BLaER1 (cell line): ENCODE results near the gene MLH3.

Experiments
- H3K27ac ChIP-seq: shearing (Covaris generic); formaldehyde crosslinking; 2 replicates; pipeline ENCODE4 v1.8.1; 2022
- H3K27me3 ChIP-seq: shearing (Covaris generic); formaldehyde crosslinking; 2 replicates; pipeline ENCODE4 v1.8.1; 2022
- H3K36me3 ChIP-seq: shearing (Covaris generic); formaldehyde crosslinking; 2 replicates; pipeline ENCODE4 v1.8.1; 2022
- H3K4me1 ChIP-seq: shearing (Covaris generic); formaldehyde crosslinking; 2 replicates; pipeline ENCODE4 v1.8.1; 2022
- H3K4me2 ChIP-seq: shearing (Covaris generic); formaldehyde crosslinking; 2 replicates; pipeline ENCODE4 v1.8.1; 2022
- H3K4me3 ChIP-seq: shearing (Covaris generic); formaldehyde crosslinking; 2 replicates; pipeline ENCODE4 v1.8.1; 2022
- H3K9ac ChIP-seq: shearing (Covaris generic); formaldehyde crosslinking; 2 replicates; pipeline ENCODE4 v1.8.1; 2022
- H3K9me3 ChIP-seq: shearing (Covaris generic); formaldehyde crosslinking; 2 replicates; pipeline ENCODE4 v1.8.1; 2022
- H4K20me1 ChIP-seq: shearing (Covaris generic); formaldehyde crosslinking; 2 replicates; pipeline ENCODE4 v1.8.1; 2022
- Cebpa-rat ChIP-seq: shearing (Covaris generic); IDR thresholded peaks from 2 replicates; pipeline ENCODE4 v1.8.1; 2022

Gene MLH3

GRCh38 chr14:75067212-75067611, 15.9 kb upstream of the MLH3 start:
- no peak overlapping the region for H3K4me3 ChIP-seq
- H3K36me3 ChIP-seq, result no peaks in the 10 kb centered on the region
- H3K27me3 ChIP-seq, result peaks cover 28% of the 10 kb centered on the region
- no peak for TF ChIP-seq Cebpa-rat
- no peak overlapping the region for H3K4me2 ChIP-seq
- peaks cover 30% of the 10 kb centered on the region for H3K4me1 ChIP-seq
- no peak overlapping the region for H3K9ac ChIP-seq
- no peak overlapping the region for H3K27ac ChIP-seq
- H3K9me3 ChIP-seq, result no peaks in the 10 kb centered on the region
- no peaks in the 10 kb centered on the region for H4K20me1 ChIP-seq

- Histone ChIP-seq H3K36me3 (no peaks in the 10 kb centered on the region), H4K20me1 (no peaks in the 10 kb centered on the region), H3K9me3 (no peaks in the 10 kb centered on the region), H3K4me1 (peaks cover 30% of the 10 kb centered on the region), H3K27me3 (peaks cover 28% of the 10 kb centered on the region), H3K27ac (no peak overlapping the region), H3K9ac (no peak overlapping the region), H3K4me2 (no peak overlapping the region), H3K4me3 (no peak overlapping the region)
- TF ChIP-seq Cebpa-rat, result no peak
These were observed 15.4 kb upstream of the MLH3 start for GRCh38 chr14:75066691-75067090.

- peak overlapping the region; percentile 93 for H3K4me2 ChIP-seq
- peaks cover 14% of the 10 kb centered on the region for H3K36me3 ChIP-seq
- peaks cover 25% of the 10 kb centered on the region for H3K4me1 ChIP-seq
- H3K9me3 ChIP-seq, result peaks cover 9% of the 10 kb centered on the region
- peaks cover 17% of the 10 kb centered on the region for H3K27me3 ChIP-seq
- TF ChIP-seq Cebpa-rat, result no peak
- H3K27ac ChIP-seq, result no peak overlapping the region
- peak overlapping the region; percentile 82 for H3K9ac ChIP-seq
- H3K4me3 ChIP-seq, result peak overlapping the region; percentile 79
- H4K20me1 ChIP-seq, result no peaks in the 10 kb centered on the region
These were observed 12.9 kb upstream of the MLH3 start for GRCh38 chr14:75064205-75064567.

- Histone ChIP-seq H3K27ac (peak within 1 kb of the TSS; percentile 68), H3K27me3 (peaks cover 12% of the 10 kb centered on the region), H3K9ac (peak within 1 kb of the TSS; percentile 82), H3K4me3 (peak within 1 kb of the TSS; percentile 79), H3K4me2 (peak within 1 kb of the TSS; percentile 93), H3K4me1 (peaks cover 20% of the 10 kb centered on the region), H3K9me3 (peaks cover 9% of the 10 kb centered on the region), H4K20me1 (no peaks in the 10 kb centered on the region), H3K36me3 (peaks cover 19% of the 10 kb centered on the region)
- no peak for TF ChIP-seq Cebpa-rat
These were observed 12.4 kb upstream of the MLH3 start, which contains the start of gene ACYP1 for GRCh38 chr14:75063491-75064204. Gene ACYP1 (minus strand): TSS chr14:75064024. CDS start chr14:75063553, 471 bp downstream.

- peak overlapping the region; percentile 82 for H3K9ac ChIP-seq
- peak overlapping the region; percentile 79 for H3K4me3 ChIP-seq
- peaks cover 16% of the 10 kb centered on the region for H3K4me1 ChIP-seq
- H3K9me3 ChIP-seq, result peaks cover 9% of the 10 kb centered on the region
- H4K20me1 ChIP-seq, result no peaks in the 10 kb centered on the region
- no peak for TF ChIP-seq Cebpa-rat
- peaks cover 5% of the 10 kb centered on the region for H3K27me3 ChIP-seq
- peak overlapping the region; percentile 93 for H3K4me2 ChIP-seq
- no peak overlapping the region for H3K27ac ChIP-seq
- peaks cover 20% of the 10 kb centered on the region for H3K36me3 ChIP-seq
These were observed 11.7 kb upstream of the MLH3 start for GRCh38 chr14:75063013-75063412.

GRCh38 chr14:75060420-75060819, 9.2 kb upstream of the MLH3 start:
- Histone ChIP-seq H3K27ac (no peak overlapping the region), H3K4me3 (no peak overlapping the region), H3K27me3 (no peaks in the 10 kb centered on the region), H3K36me3 (peaks cover 20% of the 10 kb centered on the region), H3K4me1 (peaks cover 16% of the 10 kb centered on the region), H3K4me2 (no peak overlapping the region), H3K9ac (no peak overlapping the region), H3K9me3 (peaks cover 9% of the 10 kb centered on the region), H4K20me1 (no peaks in the 10 kb centered on the region)
- no peak for TF ChIP-seq Cebpa-rat

- TF ChIP-seq Cebpa-rat, result no peak
- no peaks in the 10 kb centered on the region for H3K27me3 ChIP-seq
- H3K4me3 ChIP-seq, result no peak overlapping the region
- H4K20me1 ChIP-seq, result no peaks in the 10 kb centered on the region
- H3K4me2 ChIP-seq, result no peak overlapping the region
- peaks cover 16% of the 10 kb centered on the region for H3K4me1 ChIP-seq
- no peak overlapping the region for H3K27ac ChIP-seq
- peaks cover 9% of the 10 kb centered on the region for H3K9me3 ChIP-seq
- H3K36me3 ChIP-seq, result peaks cover 20% of the 10 kb centered on the region
- no peak overlapping the region for H3K9ac ChIP-seq
These were observed 8.4 kb upstream of the MLH3 start for GRCh38 chr14:75059642-75060041.

GRCh38 chr14:75054421-75054820, 3.2 kb upstream of the MLH3 start:
- no peak overlapping the region for H3K27ac ChIP-seq
- peaks cover 27% of the 10 kb centered on the region for H3K27me3 ChIP-seq
- no peak overlapping the region for H3K4me3 ChIP-seq
- TF ChIP-seq Cebpa-rat, result no peak
- H3K4me2 ChIP-seq, result no peak overlapping the region
- H3K36me3 ChIP-seq, result peaks cover 10% of the 10 kb centered on the region; the same call in 1 of the 2 replicates
- H3K4me1 ChIP-seq, result peaks cover 14% of the 10 kb centered on the region; the same call in 1 of the 2 replicates
- H4K20me1 ChIP-seq, result 0 out of 2 replicates have a peak, but pooled peaks cover under 1% of the 10 kb centered on the region
- H3K9ac ChIP-seq, result no peak overlapping the region
- no peaks in the 10 kb centered on the region; the same call in 1 of the 2 replicates for H3K9me3 ChIP-seq

- H3K27ac ChIP-seq, result no peak overlapping the region
- no peak overlapping the region for H3K4me3 ChIP-seq
- TF ChIP-seq Cebpa-rat, result no peak
- peaks cover 14% of the 10 kb centered on the region; the same call in 1 of the 2 replicates for H3K4me1 ChIP-seq
- H3K9ac ChIP-seq, result no peak overlapping the region
- H3K4me2 ChIP-seq, result no peak overlapping the region
- H3K9me3 ChIP-seq, result no peaks in the 10 kb centered on the region; the same call in 1 of the 2 replicates
- H3K27me3 ChIP-seq, result peaks cover 32% of the 10 kb centered on the region
- H3K36me3 ChIP-seq, result peaks cover 10% of the 10 kb centered on the region; the same call in 1 of the 2 replicates
- H4K20me1 ChIP-seq, result 0 out of 2 replicates have a peak, but pooled peaks cover 6% of the 10 kb centered on the region
These were observed 2.4 kb upstream of the MLH3 start for GRCh38 chr14:75053396-75054291.

- peaks cover 14% of the 10 kb centered on the region; the same call in 1 of the 2 replicates for H3K4me1 ChIP-seq
- H3K27me3 ChIP-seq, result peaks cover 32% of the 10 kb centered on the region
- H4K20me1 ChIP-seq, result 0 out of 2 replicates have a peak, but pooled peaks cover 6% of the 10 kb centered on the region
- no peaks in the 10 kb centered on the region; the same call in 1 of the 2 replicates for H3K9me3 ChIP-seq
- H3K36me3 ChIP-seq, result peaks cover 9% of the 10 kb centered on the region; the same call in 1 of the 2 replicates
- H3K4me3 ChIP-seq, result peak overlapping the region; percentile 70
- H3K9ac ChIP-seq, result no peak overlapping the region
- peak overlapping the region; percentile 81 for H3K4me2 ChIP-seq
- no peak overlapping the region for H3K27ac ChIP-seq
- TF ChIP-seq Cebpa-rat, result no peak
These were observed 261 bp upstream of the MLH3 start for GRCh38 chr14:75051556-75051899.
